Neural progenitor cell (in vitro differentiated cells): ENCODE measurements around the gene CGAS. TPM values are rescaled to one million over a fixed set of nuclear protein-coding genes. Genes with fewer than 3 reads are reported as not detected.
"Not testable (repeated sequence)": the region's sequence is repeated elsewhere in the genome, so short reads cannot be mapped to it uniquely, and the experiment has no call there.

ENCODE experiments used
- DNase-seq: peaks from one replicate; pipeline ENCODE4 v3.0.0-alpha.2; 2016; ENCODE audit warnings: low spot score
- H2AFZ ChIP-seq: fragments of 200-600 bp; sonication (generic); replicated peaks from 2 replicates; pipeline ENCODE4 v1.6.1; 2016; ENCODE audit warnings: antibody characterized with exemption
- H3F3A ChIP-seq: fragments of 200-600 bp; sonication (generic); 2 replicates; pipeline ENCODE4 v1.6.1; 2016; ENCODE audit warnings: antibody characterized with exemption, low read depth
- H3K27ac ChIP-seq: fragments of 200-600 bp; sonication (generic); 2 replicates; pipeline ENCODE4 v1.5.1; 2016; ENCODE audit warnings: mild to moderate bottlenecking
- H3K27me3 ChIP-seq: fragments of 200-600 bp; sonication (generic); 2 replicates; pipeline ENCODE4 v1.6.1; 2016; ENCODE audit warnings: mild to moderate bottlenecking, moderate library complexity
- H3K36me3 ChIP-seq: fragments of 200-600 bp; sonication (generic); 2 replicates; pipeline ENCODE4 v1.5.1; 2016
- H3K4me1 ChIP-seq: fragments of 200-600 bp; sonication (generic); 2 replicates; pipeline ENCODE4 v1.6.1; 2016; ENCODE audit warnings: mixed run types
- H3K4me2 ChIP-seq: fragments of 200-600 bp; sonication (generic); 2 replicates; pipeline ENCODE4 v1.6.1; 2016
- H3K4me3 ChIP-seq: fragments of 200-600 bp; sonication (generic); 2 replicates; pipeline ENCODE4 v1.5.1; 2016
- H3K79me2 ChIP-seq: fragments of 200-600 bp; sonication (generic); 2 replicates; pipeline ENCODE4 v1.6.1; 2016; ENCODE audit warnings: low read depth
- H3K9ac ChIP-seq: fragments of 200-600 bp; sonication (generic); 2 replicates; pipeline ENCODE4 v1.6.1; 2016
- H3K9me3 ChIP-seq: fragments of 200-600 bp; sonication (generic); 2 replicates; pipeline ENCODE4 v1.5.1; 2016; ENCODE audit warnings: low read depth
- H4K20me1 ChIP-seq: fragments of 200-600 bp; sonication (generic); 2 replicates; pipeline ENCODE4 v1.6.1; 2016; ENCODE audit warnings: low read depth
- H3K27ac Mint-ChIP-seq: 3 replicates; pipeline ENCODE4 v1.8.0; 2021; ENCODE audit warnings: mixed read lengths
- H3K27me3 Mint-ChIP-seq: 2 replicates; pipeline ENCODE4 v1.8.0; 2022; ENCODE audit warnings: low read depth, mild to moderate bottlenecking, inconsistent platforms, moderate library complexity, mixed read lengths; ENCODE audit not compliant: insufficient read depth
- H3K36me3 Mint-ChIP-seq: 3 replicates; pipeline ENCODE4 v1.8.0; 2021; ENCODE audit warnings: mixed read lengths
- H3K4me1 Mint-ChIP-seq: 3 replicates; pipeline ENCODE4 v1.8.0; 2021; ENCODE audit warnings: mixed read lengths
- H3K4me3 Mint-ChIP-seq: 3 replicates; pipeline ENCODE4 v1.8.0; 2021; ENCODE audit warnings: mild to moderate bottlenecking, moderate library complexity, mixed read lengths
- H3K9me3 Mint-ChIP-seq: 3 replicates; pipeline ENCODE4 v1.8.0; 2020; ENCODE audit warnings: mixed read lengths
- CTCF ChIP-seq: fragments of 200-600 bp; sonication (generic); IDR thresholded peaks from 2 replicates; pipeline ENCODE4 v1.5.1; 2017; ENCODE audit warnings: antibody characterized with exemption, mild to moderate bottlenecking
- EZH2 ChIP-seq: fragments of 200-600 bp; sonication (generic); IDR thresholded peaks from 2 replicates; pipeline ENCODE4 v1.6.1; 2017; ENCODE audit warnings: antibody characterized with exemption, mild to moderate bottlenecking, moderate library complexity
- EZH2phosphoT487 ChIP-seq: fragments of 200-600 bp; sonication (generic); IDR thresholded peaks from 2 replicates; pipeline ENCODE4 v1.6.1; 2017; ENCODE audit warnings: antibody characterized with exemption
- total RNA-seq: library from RNA; depleted of rRNA; stranded (reverse); fragments of >200 nt; gene quantifications from 2 replicates; pipeline ENCODE4 v1.2.3, GENCODE V29; 2015; ENCODE audit warnings: low replicate concordance

The CGAS gene
- total RNA-seq, 1 donor from 2014 or later: 0.90 TPM

- Histone ChIP-seq H3K36me3 (no peaks in the 10 kb centered on the region), H3F3A (no peaks in the 10 kb centered on the region), H3K9ac (peak within 1 kb of the TSS; percentile 79), H2AFZ (peak within 1 kb of the TSS; percentile 100), H3K27ac (no peak within 1 kb of the TSS), H3K79me2 (peaks cover 38% of the 10 kb centered on the region), H4K20me1 (no peaks in the 10 kb centered on the region), H3K9me3 (no peaks in the 10 kb centered on the region), H3K27me3 (no peaks in the 10 kb centered on the region), H3K4me2 (peak within 1 kb of the TSS; percentile 95), H3K4me3 (peak within 1 kb of the TSS; percentile 94), H3K4me1 (peaks cover 6% of the 10 kb centered on the region)
- Mint-ChIP-seq H3K27ac (peak within 1 kb of the TSS; percentile 98), H3K36me3 (peaks cover 6% of the 10 kb centered on the region), H3K9me3 (no peaks in the 10 kb centered on the region), H3K4me1 (peaks cover 21% of the 10 kb centered on the region), H3K4me3 (peak within 1 kb of the TSS; percentile 99), H3K27me3 (peaks cover 5% of the 10 kb centered on the region)
- no peak for TF ChIP-seq EZH2phosphoT487
- no peak for TF ChIP-seq CTCF
- no peak for TF ChIP-seq EZH2
- DNase-seq: peak; percentile 86
These were observed 9.6 kb upstream of the CGAS start, which contains the start of gene MTO1 for GRCh38 chr6:73461537-73462350. Gene MTO1, plus strand, starts transcription at chr6:73461737. Its CDS starts 118 bp downstream, at chr6:73461855.

DNA sequence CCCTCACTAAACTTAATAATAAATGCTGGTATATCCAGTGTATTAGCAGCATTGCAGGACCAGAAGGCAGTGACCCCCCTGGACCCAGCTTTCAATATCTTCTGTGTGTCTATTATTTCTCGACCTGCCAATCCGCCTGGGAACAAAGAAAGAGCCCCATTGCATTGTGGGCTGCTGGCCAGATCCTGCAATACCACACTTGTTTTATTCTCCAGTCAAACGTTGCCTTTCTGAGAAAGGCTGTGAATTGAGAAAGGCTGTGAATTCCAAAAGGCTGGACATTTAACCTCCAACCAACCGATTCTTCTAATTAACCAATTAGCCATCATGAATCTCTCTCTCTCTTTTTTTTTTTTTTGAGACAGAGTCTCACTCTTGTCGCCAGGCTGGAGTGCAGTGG is 8.0 kb upstream of the CGAS start:
- no peaks in the 10 kb centered on the region for H3F3A ChIP-seq
- peaks cover 33% of the 10 kb centered on the region for H3K79me2 ChIP-seq
- H3K27me3 Mint-ChIP-seq: peaks cover 6% of the 10 kb centered on the region
- no peaks in the 10 kb centered on the region for H4K20me1 ChIP-seq
- no peaks in the 10 kb centered on the region for H3K9me3 Mint-ChIP-seq
- no peak overlapping the region for H3K4me2 ChIP-seq
- H3K4me3 Mint-ChIP-seq: peak overlapping the region; percentile 46
- H2AFZ ChIP-seq: no peak overlapping the region
- H3K36me3 Mint-ChIP-seq: peaks cover 4% of the 10 kb centered on the region
- no peak overlapping the region for H3K27ac ChIP-seq
- no peaks in the 10 kb centered on the region for H3K9me3 ChIP-seq
- no peak for TF ChIP-seq CTCF
- no peak for TF ChIP-seq EZH2
- TF ChIP-seq EZH2phosphoT487: no peak
- H3K27me3 ChIP-seq: no peaks in the 10 kb centered on the region
- no peaks in the 10 kb centered on the region for H3K36me3 ChIP-seq
- no peak overlapping the region for H3K27ac Mint-ChIP-seq
- H3K4me3 ChIP-seq: no peak overlapping the region
- H3K4me1 Mint-ChIP-seq: peaks cover 21% of the 10 kb centered on the region
- H3K4me1 ChIP-seq: peaks cover 6% of the 10 kb centered on the region
- DNase-seq: no peak
- H3K9ac ChIP-seq: no peak overlapping the region

DNA sequence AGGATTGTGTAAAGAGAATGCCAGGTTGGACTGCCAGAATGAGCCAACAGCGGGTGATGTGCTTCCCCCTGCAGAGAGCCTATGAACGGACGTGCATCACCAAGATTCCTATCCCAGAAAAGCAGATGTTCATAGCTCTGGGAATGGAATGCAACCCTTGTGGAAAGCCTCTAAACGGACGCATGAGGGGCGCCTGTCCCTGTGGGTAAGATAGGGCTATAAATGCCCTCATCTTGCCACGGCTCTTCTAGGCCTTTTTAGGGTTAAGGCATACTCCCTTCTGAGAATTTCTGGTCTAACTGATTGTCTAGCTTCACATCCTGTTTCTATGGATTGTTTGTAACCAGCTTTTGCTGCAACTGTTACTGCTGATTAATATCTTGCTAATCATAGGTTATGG is 7.4 kb upstream of the CGAS start:
- not testable (repeated sequence) for H3K4me3 Mint-ChIP-seq, H3K36me3 Mint-ChIP-seq, H3F3A ChIP-seq

More for the DNA sequence above, 7.4 kb upstream of the CGAS start:
- H3K9me3 ChIP-seq, H3K36me3 ChIP-seq, H2AFZ ChIP-seq, H3K4me1 ChIP-seq, H3K27ac ChIP-seq, H3K4me3 ChIP-seq, H3K27me3 Mint-ChIP-seq, H3K9ac ChIP-seq, H4K20me1 ChIP-seq, H3K9me3 Mint-ChIP-seq, DNase-seq, H3K27me3 ChIP-seq, H3K4me2 ChIP-seq: not testable (repeated sequence)
- H3K79me2 ChIP-seq: peaks cover 28% of the 10 kb centered on the region
- H3K27ac Mint-ChIP-seq: peak overlapping the region; percentile 77
- H3K4me1 Mint-ChIP-seq: peaks cover 21% of the 10 kb centered on the region
